HL-60 (cell line): ENCODE data around the gene USP3.
"Not testable (repeated sequence)": the region's sequence is repeated elsewhere in the genome, so short reads cannot be mapped to it uniquely, and the experiment has no call there.

Experiments used
- GABPA ChIP-seq: IDR thresholded peaks from 2 replicates; pipeline ENCODE4 v1.6.1; 2012; ENCODE audit warnings: low read depth
- POLR2AphosphoS5 ChIP-seq: IDR thresholded peaks from 2 replicates; pipeline ENCODE4 v1.6.1; 2012; ENCODE audit warnings: low read depth
- SPI1 ChIP-seq: IDR thresholded peaks from 2 replicates; pipeline ENCODE4 v1.6.1; 2012; ENCODE audit warnings: low read depth, mild to moderate bottlenecking, borderline replicate concordance
- TF ChIP-seq, protein P1 (sequence below): IDR thresholded peaks from one replicate; pipeline ENCODE4 v1.5.1; 2011; ENCODE audit warnings: low read length, control low read depth, inconsistent platforms; ENCODE audit not compliant: insufficient read depth
- TF ChIP-seq, protein P2 (sequence below): IDR thresholded peaks from 2 replicates; pipeline ENCODE4 v1.6.1; 2012; ENCODE audit warnings: low read depth; ENCODE audit not compliant: insufficient replicate concordance

DNA sequence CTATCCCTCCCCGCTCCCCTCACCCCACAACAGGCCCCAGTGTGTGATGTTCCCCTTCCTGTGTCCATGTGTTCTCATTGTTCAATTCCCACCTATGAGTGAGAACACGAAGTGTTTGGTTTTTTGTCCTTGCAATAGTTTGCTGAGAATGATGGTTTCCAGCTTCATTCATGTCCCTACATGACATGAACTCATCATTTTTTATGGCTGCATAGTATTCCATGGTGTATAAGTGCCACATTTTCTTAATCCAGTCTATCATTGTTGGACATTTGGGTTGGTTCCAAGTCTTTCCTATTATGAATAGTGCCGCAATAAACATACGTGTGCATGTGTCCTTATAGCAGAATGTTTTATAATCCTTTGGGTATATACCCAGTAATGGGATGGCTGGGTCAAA lies 112.8 kb downstream of the USP3 start:
- TF ChIP-seq, protein P1, sequence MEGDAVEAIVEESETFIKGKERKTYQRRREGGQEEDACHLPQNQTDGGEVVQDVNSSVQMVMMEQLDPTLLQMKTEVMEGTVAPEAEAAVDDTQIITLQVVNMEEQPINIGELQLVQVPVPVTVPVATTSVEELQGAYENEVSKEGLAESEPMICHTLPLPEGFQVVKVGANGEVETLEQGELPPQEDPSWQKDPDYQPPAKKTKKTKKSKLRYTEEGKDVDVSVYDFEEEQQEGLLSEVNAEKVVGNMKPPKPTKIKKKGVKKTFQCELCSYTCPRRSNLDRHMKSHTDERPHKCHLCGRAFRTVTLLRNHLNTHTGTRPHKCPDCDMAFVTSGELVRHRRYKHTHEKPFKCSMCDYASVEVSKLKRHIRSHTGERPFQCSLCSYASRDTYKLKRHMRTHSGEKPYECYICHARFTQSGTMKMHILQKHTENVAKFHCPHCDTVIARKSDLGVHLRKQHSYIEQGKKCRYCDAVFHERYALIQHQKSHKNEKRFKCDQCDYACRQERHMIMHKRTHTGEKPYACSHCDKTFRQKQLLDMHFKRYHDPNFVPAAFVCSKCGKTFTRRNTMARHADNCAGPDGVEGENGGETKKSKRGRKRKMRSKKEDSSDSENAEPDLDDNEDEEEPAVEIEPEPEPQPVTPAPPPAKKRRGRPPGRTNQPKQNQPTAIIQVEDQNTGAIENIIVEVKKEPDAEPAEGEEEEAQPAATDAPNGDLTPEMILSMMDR: not testable (repeated sequence)
- not testable (repeated sequence) for TF ChIP-seq POLR2AphosphoS5, GABPA, SPI1
- TF ChIP-seq, protein P2, sequence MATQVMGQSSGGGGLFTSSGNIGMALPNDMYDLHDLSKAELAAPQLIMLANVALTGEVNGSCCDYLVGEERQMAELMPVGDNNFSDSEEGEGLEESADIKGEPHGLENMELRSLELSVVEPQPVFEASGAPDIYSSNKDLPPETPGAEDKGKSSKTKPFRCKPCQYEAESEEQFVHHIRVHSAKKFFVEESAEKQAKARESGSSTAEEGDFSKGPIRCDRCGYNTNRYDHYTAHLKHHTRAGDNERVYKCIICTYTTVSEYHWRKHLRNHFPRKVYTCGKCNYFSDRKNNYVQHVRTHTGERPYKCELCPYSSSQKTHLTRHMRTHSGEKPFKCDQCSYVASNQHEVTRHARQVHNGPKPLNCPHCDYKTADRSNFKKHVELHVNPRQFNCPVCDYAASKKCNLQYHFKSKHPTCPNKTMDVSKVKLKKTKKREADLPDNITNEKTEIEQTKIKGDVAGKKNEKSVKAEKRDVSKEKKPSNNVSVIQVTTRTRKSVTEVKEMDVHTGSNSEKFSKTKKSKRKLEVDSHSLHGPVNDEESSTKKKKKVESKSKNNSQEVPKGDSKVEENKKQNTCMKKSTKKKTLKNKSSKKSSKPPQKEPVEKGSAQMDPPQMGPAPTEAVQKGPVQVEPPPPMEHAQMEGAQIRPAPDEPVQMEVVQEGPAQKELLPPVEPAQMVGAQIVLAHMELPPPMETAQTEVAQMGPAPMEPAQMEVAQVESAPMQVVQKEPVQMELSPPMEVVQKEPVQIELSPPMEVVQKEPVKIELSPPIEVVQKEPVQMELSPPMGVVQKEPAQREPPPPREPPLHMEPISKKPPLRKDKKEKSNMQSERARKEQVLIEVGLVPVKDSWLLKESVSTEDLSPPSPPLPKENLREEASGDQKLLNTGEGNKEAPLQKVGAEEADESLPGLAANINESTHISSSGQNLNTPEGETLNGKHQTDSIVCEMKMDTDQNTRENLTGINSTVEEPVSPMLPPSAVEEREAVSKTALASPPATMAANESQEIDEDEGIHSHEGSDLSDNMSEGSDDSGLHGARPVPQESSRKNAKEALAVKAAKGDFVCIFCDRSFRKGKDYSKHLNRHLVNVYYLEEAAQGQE: not testable (repeated sequence)
